Effector CD4-positive, alpha-beta T cell (primary cell): ENCODE measurements around the gene SEL1L2.

Source experiments
- DNase-seq: peaks from one replicate; pipeline ENCODE4 v3.0.0-alpha.2; 2020

The SEL1L2 gene

DNA sequence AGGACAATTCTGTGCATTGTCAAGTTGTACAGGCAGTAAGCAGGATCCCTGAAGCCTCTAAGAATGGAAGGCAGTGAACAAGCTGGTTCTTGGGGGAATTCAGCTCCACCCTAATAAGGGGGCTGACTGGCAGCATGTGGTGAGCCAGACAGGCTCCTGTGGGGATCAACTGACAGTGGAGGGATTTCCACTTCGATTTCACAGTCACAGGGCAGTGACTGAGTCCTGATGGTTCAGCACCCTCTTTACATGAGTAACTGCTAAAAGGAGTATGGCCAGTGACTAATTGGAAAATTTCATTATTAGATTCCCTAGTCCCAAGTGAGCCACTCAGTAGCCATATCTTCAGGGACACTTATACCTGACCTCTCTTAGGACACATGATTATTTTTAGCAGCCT is 127.2 kb downstream of the SEL1L2 start:
- no peak for DNase-seq

DNA sequence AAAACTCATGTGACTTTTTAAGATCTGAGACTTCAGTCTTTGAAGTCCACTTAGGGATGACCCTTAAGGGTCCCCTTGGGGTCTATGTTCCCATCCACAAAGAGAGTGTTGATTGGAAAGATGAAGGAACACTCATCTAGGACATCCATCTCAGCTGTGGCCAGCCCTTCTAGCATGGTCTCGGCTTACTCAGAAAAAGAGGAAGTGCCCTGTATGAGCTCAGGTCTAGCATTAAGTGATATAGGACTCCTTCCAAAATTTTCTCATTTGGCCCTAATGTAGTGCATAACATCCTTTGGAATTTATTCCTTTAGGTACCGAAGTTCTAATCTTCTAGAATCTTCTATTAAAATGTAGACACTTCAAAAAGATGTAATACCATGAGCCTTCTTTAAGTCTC is 128.2 kb downstream of the SEL1L2 start:
- DNase-seq = no peak

DNA sequence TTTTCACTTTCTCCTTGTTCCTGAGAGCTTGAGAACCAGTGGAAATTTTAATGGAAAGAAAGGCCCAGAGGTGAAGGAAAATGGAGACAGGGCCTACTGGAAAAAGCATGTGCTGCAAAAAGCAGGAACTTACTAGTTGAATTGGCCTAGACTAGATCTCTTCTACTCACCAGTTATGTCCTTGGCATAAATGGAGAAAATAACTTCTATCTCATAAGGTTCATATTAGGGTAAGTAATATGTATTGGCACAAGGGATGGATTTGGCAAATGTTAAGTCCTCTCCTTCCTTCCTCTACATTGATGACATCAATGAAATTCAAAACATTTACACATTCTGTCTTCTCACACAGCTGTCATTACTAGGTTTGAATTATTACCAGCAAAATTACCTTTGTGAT is 131.5 kb downstream of the SEL1L2 start:
- no peak for DNase-seq

DNA sequence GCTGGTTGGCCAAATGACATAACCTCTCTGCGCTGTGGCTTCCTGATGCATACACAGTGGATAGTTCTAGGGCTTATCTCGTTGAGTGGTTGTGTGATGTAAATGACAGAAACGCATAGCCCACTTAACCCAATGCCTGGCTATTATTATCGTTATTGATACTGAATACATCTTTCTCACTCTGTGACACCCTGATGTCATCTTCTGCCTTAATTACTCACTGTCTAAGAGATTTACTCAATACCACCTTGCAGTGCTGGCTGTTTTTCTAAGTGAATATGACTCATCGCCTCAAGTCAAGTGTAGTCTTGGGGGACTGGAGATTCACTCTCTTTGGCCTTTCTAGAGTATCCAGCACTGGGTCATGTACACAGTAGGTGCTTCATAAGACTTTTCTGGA is 132.0 kb downstream of the SEL1L2 start:
- DNase-seq = no peak

DNA sequence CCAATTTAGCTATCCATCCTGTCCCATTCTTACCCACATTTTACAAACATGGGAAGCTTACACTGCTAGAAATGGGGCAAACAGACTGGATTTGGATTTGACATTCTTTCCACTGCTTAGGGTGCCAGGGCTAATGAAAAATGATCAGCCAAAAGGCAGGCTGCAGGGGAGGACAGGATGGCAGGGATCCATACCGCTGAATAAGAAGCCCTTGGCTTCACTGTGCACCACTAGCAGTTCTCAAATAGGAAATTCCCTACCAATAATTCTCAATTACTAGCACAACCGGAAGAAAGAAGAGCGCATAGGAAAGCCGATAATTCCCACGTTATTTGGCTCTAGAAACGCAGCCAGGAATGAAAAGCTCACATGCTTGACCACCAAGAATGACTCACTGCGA is 132.5 kb downstream of the SEL1L2 start:
- DNase-seq = no peak

DNA sequence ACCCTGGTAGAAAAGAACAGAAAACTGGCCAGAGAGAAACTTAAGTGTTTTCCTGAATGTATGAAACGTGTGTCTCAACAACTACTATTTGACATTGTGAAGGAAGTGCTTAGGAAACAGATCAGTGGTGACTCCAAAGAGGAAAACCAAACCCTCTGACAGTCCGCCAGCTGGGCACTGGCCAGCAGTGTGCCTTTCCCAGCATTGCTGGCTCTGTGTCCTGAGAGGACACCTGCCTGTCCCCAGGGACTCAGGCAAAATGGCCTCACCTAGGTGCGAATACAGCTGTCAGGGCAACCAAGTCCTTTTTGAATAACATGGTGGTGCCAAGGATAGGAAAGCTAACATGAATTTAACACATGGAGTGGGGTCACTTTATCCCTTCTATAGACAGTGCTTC is 133.1 kb downstream of the SEL1L2 start:
- no peak for DNase-seq

DNA sequence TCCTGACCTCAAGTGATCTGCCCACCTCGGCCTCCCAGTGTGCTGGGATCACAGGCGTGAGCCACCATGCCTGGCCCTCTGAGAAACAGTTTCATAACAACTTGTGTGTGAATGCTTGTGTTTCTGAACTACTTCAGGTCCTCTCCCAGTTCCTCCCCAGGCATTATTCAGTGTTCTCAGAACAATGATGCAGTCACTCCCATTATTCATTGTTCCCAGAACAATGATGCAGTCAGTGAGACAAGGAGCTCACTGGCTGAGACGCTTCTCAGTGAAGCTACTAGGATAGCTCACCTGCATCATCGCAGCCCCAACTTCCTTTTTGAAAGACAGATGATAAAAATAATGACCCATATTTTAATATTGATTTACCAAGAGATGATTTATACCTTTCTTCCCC is 134.1 kb downstream of the SEL1L2 start:
- DNase-seq = no peak

DNA sequence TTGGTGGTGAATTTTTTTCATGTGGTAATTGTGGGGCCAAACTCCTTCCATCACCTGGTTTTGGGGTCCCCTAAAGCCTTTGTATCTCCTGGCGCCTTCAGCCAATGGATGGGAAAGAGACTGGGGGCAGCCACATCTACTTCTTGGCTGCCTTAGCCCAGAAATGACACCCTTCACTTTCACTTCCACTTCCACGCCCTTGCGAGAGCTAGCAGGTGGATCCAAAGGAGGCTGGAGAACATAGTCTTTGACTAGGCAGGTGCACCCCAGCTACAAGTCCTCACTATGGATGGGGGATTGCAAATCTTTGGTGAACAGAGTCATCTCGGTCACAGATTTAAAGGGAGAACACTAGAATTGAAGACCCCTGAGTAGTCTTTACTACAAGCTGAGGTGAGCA is 134.8 kb downstream of the SEL1L2 start:
- no peak for DNase-seq

DNA sequence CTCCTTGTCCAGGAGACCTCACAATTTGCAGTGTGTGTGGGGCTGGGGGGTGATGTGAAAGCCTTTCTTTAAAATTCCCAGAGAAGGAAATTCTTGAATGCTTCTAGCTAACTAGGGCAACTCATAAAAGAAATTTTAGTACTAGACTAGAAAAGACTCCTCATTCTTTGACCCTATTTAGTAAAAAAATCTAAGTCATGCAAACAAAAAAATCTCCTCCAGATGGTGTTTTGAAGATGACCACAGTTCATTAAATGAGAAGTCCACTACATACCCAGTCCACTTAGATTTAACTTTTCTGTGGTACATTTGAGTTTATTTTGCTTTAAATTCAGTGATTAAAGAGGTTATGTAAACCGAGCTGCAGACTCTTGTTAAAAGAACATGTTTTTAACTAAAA is 138.1 kb downstream of the SEL1L2 start:
- no peak for DNase-seq

DNA sequence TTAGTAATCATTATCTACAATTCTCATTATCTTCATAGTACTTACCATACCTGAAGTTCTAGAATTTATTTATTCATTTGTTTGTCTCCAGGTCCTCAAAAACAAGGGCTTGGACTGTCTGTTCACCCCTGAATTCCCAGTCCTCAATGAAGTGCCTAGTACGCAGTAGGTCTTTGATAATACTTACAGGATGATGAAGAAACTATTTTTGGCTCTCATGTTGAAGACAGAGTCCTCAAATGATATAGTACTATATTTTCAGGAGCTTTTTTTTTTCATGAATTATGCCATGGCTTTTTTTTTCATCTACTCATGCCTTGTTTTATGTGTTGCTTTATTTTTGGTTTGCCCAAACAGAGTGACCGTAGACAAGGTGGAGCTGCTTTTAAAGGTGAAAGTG is 139.1 kb downstream of the SEL1L2 start:
- DNase-seq = no peak

DNA sequence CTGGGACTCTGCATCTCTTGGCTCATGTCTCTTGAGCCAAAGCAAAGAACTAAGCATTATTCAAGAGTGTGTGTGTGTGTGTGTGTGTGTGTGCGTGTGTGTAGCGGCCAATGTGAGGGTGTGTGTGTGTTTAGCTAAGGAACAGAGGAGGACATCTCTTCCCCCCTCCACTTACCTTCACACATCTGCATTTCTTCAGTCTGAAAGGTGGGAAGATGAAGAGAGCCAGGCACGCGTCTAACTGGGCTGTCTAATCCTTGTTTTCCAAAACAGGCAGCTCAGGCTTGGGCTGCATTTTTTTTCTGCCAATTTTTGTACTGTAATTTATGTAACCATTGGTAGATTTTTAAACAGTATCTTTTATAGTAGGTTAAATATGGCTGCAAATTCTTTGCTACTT is 146.1 kb downstream of the SEL1L2 start:
- DNase-seq = no peak

DNA sequence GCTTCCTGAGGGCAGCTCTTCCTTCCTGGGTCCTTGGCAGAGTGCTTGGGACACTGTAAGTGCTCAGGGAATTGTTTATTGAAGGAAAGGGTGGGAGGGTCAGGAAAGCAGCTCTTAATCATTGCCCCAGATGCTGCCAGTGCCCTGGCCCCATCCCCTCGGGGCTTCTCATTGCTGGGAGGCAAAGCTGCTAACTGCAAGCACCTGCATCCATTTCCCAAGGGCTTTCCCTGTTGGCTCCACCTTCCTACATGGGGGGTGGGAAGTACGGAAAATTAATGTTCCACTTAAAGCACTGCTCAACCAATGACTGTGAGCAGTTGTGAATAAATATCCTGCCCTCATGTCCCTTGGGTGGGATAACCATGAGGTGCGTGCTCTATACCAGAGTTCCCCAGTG is 149.2 kb downstream of the SEL1L2 start:
- no peak for DNase-seq

DNA sequence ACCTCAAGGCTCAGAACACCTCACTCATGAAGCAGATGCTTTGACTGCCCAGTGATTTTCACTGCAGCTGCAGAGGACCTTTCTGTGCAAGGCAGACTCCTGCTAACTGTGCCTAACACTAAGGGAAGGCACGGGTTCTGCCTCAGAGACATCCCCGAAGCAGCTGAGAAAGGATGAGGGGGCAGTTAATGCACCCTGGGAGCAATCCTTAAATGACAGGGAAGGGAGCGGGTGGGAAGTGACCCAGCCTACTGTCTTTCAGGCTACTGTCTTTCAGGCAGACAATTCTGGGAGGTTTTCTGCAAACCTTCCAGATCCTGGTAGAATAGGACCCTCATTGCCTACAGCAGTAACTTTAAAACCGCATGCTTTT is 150.3 kb downstream of the SEL1L2 start:
- DNase-seq = no peak

DNA sequence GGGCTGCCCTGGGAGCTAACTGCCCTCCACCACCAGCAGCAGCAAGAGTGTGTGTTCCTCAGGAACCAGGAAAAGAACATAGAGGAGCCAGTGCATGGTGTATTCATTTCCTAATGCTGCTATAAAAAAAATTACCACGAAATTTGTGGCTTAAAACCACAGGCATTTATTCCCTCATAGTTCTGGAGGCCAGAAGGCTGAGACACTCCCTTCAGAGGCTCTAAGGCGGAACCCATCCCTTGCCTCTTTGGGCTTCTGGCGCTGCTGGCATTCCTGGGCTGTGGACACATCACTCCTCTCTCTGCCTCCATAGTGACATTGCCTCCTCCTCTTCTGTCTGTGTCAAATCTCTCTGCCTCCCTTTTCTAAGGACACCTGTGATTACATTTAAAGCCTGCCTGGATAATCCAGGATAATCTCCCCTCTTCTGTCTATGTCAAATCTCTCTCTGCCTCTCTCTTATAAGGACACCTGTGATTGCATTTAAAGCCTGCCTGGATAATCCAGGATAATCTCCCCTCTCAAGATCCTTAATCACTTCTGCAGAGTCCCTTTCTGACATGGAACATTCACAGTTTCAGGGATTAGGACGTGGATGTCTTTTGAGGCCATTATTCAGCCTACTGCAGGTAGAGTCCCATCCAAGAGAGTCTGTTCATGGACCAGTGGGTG is 150.9 kb downstream of the SEL1L2 start:
- DNase-seq = no peak

DNA sequence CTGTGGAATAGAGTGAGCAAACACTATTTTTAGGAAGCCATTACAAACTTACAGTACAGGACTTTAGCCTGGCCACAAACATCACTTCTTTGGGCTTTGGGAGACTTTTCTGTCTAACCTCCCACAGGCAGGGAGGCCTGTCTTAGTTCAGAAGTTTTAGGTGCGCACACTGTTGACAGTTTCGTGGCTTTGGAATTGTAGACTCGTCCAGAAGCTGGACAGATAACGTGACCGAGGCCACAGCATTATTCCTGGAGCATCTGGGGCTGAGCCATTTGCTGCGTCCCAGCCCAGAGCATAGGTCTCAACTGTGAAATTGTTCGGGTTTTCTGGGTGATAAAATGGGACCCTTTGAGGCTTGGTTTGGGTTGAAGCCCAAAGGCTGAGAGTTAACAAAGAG is 151.8 kb downstream of the SEL1L2 start:
- no peak for DNase-seq

DNA sequence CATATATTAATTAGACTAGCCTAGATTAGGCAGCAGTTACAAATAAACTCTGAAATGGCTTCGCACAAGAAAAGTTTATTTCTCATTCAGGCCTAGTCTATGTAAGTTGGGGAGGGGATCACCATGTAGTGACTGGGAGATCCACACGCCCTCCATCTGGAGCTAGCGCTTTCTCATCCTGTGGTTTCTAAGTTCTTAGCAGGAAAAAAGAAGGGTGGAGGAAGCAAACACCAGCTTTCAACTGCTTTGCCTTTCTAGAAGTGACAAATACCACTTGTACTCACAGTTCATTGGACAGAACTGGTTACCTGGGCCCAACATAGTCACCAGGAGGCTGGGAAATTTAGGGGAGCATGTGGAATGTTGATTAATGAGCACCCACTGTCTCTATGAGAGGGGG is 158.9 kb downstream of the SEL1L2 start:
- no peak for DNase-seq

DNA sequence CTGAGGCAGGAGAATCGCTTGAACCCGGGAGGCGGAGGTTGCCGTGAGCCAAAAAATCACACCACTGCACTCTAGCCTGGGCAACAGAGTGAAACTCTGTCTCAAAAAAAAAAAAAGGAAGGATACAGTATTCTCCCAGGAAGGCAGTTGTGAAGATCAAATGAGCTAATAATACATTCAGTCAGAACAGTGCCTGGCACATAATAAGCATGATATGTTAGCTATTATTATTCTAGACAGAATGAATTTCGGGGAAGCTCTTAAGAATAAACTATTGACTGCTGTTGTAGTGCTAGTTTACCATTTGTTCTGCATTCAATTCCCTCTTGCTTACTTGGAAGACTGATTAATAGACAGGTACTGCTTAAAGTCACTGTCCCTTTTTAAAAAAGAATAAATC is 164.9 kb downstream of the SEL1L2 start:
- DNase-seq = no peak

DNA sequence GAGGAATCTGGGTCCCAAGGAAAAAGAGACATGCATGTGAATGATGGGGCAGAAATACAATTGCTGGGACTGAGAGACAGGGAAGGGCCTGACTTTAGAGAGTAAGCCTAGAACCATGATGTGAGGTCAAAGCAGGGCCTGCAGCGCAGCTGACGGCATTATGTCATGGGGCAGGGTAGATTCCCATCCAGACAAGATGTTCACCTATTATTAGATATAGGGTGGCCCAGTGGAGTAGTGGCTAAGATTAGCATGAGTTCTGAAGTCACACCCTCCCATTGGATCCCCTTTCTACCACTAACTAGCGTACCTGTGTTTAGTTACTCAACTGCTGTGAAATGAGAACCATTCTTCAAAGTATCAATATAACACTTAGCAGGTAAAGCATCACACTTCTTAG is 166.0 kb downstream of the SEL1L2 start:
- no peak for DNase-seq

DNA sequence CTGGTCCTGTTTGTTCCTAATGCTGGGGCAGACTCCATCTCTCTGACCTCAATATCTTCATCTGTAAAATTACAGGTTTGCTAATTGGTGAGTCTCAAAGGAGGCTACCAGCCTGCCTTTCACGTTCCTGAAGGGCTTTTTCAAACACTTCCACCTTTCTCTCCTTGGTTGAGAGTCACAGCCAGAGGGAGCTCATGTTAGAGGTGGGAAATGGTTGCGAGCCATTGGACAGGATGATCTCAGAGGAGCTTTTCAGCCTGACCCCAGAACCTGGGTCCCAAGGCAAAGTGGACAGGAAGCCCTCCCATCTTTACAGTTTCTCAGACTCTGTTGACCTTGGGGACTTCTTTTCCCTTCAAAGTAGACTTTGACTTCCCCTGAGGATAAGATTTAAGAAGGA is 168.0 kb downstream of the SEL1L2 start:
- no peak for DNase-seq

DNA sequence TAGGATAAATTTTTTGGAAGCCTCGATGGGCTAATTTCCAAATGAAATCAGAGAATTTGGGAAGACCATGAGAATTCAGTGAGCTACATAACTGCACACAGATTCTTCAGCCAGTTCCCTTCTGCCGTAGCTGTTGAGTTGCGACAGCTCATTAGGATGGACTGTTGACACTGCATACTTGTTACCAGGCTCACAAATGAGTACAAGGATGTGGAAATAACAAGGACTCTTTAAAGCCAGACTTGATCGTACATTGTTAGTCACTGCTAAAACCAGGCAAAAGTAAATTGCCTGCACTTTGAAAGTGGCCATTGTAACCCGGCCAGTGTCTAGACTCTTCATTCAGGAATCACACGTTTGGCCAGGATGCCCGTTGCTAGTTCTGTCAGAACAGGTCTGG is 168.5 kb downstream of the SEL1L2 start:
- DNase-seq = no peak

DNA sequence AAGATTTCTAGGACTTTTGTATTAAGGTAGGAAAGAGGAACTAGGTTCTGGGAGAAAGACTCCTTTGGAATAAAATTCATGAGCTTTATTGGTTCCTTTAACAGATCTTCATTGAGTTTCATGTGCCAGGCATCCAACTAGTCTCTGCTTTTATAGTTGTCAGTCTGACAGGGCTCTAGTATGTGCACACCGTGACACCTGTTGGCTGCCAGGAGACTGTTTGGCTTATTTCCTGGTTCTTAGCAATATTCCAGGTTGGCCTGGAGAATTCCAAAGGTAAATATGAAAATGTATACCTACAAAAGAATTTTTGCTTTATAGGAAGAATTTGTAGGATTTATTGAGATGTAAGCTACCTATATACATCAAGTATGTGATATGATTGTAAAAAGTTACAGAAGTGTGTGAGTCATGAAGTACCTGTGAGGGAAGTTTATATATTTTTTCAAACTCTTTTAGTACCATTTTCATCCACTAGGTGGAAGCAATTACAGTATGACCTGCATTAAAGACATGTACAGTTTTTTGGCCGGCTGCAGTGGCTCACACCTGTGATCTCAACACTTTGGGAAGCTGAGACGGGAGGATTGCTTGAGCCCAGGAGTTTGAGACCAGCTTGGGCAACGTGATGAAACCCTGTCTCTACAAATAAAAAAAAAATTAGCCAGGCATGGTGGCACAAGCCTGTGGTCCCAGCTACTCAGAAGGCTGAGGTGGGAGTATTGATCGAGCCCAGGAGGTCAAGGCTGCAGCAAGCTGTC is 170.3 kb downstream of the SEL1L2 start:
- no peak for DNase-seq

DNA sequence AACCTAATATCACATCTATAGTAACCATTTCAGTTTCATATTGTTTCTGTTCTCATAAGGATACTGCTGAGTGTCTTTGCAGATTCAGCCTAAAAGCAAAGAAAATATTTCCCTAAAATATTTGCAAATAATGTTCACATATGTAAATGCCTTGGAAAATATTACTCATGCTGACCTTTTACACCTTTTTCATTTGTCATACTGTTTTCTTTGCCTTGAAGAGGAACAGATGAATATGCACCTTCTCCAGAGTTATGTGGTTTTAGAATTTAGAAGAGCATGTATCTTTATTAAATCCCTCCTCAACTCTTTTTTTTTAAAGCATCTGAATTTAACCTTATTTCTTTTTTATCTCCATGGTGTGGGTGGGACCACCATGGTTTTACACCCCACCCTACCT is 173.1 kb downstream of the SEL1L2 start:
- no peak for DNase-seq

DNA sequence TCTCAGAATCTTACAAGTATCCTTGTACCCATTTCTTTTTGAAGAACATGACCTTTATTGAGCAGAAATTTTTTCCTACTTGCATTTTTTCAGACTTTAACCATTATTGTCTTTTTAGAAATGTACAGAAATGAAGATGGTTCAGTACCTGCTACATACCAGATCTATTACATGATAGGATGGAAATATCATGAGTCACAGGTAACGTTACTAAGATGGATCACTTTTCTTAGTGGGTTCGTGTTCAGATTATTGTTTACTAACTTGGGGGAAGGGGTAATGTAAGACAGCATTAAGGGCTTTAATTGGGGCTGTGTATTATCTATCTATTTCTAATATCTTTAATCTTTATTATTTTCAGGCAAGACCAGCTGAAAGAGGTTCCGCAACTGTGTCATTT is 173.7 kb downstream of the SEL1L2 start:
- DNase-seq = no peak

DNA sequence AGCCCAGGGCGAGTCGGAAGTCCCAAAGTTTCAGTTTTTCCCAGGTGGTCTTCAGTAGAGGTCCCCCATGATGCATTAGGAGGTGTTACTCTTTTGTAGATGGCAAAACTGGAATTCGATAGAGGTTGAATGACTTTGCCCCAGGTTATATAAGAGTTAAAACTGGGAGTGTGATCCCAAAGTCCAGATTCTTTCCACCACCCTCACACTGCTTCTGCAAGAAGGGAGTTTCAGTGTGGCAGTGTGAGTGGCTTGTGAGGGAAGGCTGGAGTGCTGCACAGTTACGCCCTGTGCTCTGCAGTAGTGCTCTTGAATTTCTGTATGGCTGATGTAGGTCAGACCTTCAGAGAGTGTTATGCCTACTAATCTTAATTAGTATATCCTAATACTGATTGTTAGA is 175.7 kb downstream of the SEL1L2 start:
- no peak for DNase-seq

DNA sequence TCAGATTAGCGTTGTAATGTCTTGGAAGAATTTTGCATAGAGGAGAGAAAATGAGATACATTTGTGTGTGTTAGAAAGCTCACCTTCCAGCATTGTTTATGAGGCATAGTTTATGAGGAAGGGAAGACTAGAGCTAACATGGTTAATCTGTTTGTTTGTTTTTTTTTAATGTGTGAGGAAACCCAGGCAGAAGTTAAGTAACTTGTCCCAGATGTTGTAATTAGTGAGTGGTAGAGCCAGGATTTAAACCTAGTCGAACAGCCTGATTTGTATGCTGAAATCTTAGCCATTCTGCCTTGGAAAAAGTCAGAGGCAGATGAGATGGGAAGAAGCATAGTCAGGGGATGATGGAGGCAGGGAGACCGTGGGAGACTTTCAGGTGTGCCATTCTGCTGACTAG is 176.5 kb downstream of the SEL1L2 start:
- no peak for DNase-seq
